Measurements from ENCODE around the gene PPIL1. TPM values are rescaled to one million over a fixed set of nuclear protein-coding genes. Genes with fewer than 3 reads are reported as not detected.

Gene PPIL1
- total RNA-seq, 1 experiment from 2014 or later: 87.8 TPM

- H2BK120ac ChIP-seq (ENCODE audit: low read depth, low read length, poor library complexity, severe bottlenecking): no peak overlapping the region
- H3K23ac ChIP-seq (ENCODE audit: insufficient read length, low read depth, low read length): no peak overlapping the region
- H3T11ph ChIP-seq (ENCODE audit: low read length): no peak overlapping the region
- no peak overlapping the region for H4K8ac ChIP-seq (replicated peaks; ENCODE audit: insufficient read length, low read depth, low read length)
- H3K9me3 Mint-ChIP-seq: no peaks in the 10 kb centered on the region
- no peak overlapping the region for H3K9ac ChIP-seq (ENCODE audit: extremely low read depth, insufficient read length, low read length)
- H3K18ac ChIP-seq (ENCODE audit: insufficient read length, low read depth, low read length): no peak overlapping the region
- H3K9me3 ChIP-seq (ENCODE audit: control insufficient read depth, low read depth, low read length): no peaks in the 10 kb centered on the region
- no peaks in the 10 kb centered on the region for H3K27me3 ChIP-seq (ENCODE audit: insufficient read depth, low read length)
- H3K4me1 Mint-ChIP-seq: peaks cover 0 to 6% of the 10 kb centered on the region in 2 experiments; a peak in 2 of 4 replicates
- no peak overlapping the region for H2BK15ac ChIP-seq (ENCODE audit: low read depth, low read length)
- H3K14ac ChIP-seq (ENCODE audit: insufficient read depth, low read length): no peak overlapping the region
- no peak overlapping the region for H2BK5ac ChIP-seq (ENCODE audit: insufficient read length, low read length)
- H3K4ac ChIP-seq (ENCODE audit: low read depth, low read length): no peak overlapping the region
- TF ChIP-seq, protein P1, sequence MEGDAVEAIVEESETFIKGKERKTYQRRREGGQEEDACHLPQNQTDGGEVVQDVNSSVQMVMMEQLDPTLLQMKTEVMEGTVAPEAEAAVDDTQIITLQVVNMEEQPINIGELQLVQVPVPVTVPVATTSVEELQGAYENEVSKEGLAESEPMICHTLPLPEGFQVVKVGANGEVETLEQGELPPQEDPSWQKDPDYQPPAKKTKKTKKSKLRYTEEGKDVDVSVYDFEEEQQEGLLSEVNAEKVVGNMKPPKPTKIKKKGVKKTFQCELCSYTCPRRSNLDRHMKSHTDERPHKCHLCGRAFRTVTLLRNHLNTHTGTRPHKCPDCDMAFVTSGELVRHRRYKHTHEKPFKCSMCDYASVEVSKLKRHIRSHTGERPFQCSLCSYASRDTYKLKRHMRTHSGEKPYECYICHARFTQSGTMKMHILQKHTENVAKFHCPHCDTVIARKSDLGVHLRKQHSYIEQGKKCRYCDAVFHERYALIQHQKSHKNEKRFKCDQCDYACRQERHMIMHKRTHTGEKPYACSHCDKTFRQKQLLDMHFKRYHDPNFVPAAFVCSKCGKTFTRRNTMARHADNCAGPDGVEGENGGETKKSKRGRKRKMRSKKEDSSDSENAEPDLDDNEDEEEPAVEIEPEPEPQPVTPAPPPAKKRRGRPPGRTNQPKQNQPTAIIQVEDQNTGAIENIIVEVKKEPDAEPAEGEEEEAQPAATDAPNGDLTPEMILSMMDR (conservative IDR thresholded peaks at IDR 0.05): no peak
- no peak overlapping the region for H2BK12ac ChIP-seq (ENCODE audit: insufficient read length, low read depth, low read length)
- H2BK20ac ChIP-seq (ENCODE audit: low read depth, low read length, poor library complexity, severe bottlenecking): no peak overlapping the region
- H3K79me1 ChIP-seq (ENCODE audit: insufficient read depth, low read depth, low read length, poor library complexity, severe bottlenecking): no peaks in the 10 kb centered on the region
- no peak overlapping the region for H3K56ac ChIP-seq (ENCODE audit: insufficient read length, low read depth, low read length)
- no peak overlapping the region for H3K4me3 Mint-ChIP-seq
- H4K5ac ChIP-seq (ENCODE audit: insufficient read length, low read depth, low read length): no peak overlapping the region
- DNase-seq: no peak
- H3K4me1 ChIP-seq (ENCODE audit: insufficient read depth, low read length): peaks cover 2% of the 10 kb centered on the region; the same call in 1 of the 2 replicates
- H4K91ac ChIP-seq (ENCODE audit: insufficient read length, low read depth, low read length): no peak overlapping the region
- H4K20me1 ChIP-seq (ENCODE audit: control insufficient read depth, insufficient read depth, insufficient read length): no peaks in the 10 kb centered on the region
- H3K4me2 ChIP-seq (ENCODE audit: insufficient read depth, insufficient read length, low read length): no peak overlapping the region
- no peak overlapping the region; a peak in 1 of 7 replicates for H3K27ac Mint-ChIP-seq
- H3K36me3 Mint-ChIP-seq (ENCODE audit: insufficient read depth in 1 of 3, low read depth in 3 of 3): peaks cover 0 to 6% (median 4%) of the 10 kb centered on the region in 3 experiments; a peak in 2 of 7 replicates
- no peaks in the 10 kb centered on the region for H3K27me3 Mint-ChIP-seq (ENCODE audit: low read depth)
- H2AFZ ChIP-seq (ENCODE audit: low read length): no peak overlapping the region
- H3K79me2 ChIP-seq (ENCODE audit: insufficient read depth, low read length): no peaks in the 10 kb centered on the region
- H2AK5ac ChIP-seq (ENCODE audit: insufficient read length, low read length): no peak overlapping the region
- no peak overlapping the region for H3K27ac ChIP-seq (ENCODE audit: insufficient read length, low read depth, low read length)
- no peaks in the 10 kb centered on the region for H3K23me2 ChIP-seq (ENCODE audit: insufficient read length, low read depth, low read length, poor library complexity, severe bottlenecking)
- WGBS (ENCODE audit: extremely low coverage, insufficient read length, low lambda C conversion rate): no CpG with 5 or more reads among the region's 2 CpGs
Measured at GRCh38 chr6:36906539-36907325, 32.1 kb upstream of the PPIL1 start.

All from H9 (cell line).